Gastroesophageal sphincter (tissue), 3 donors: Measurements from ENCODE around the gene NAXE.

Source experiments
- CTCF ChIP-seq, 4 experiments: fragments of 200-600 bp in 2 of 4; fragments of 450-650 bp in 2 of 4; sonication (generic) in 1 of 4; IDR thresholded peaks; one replicate each; pipeline ENCODE4 v1.5.1; 2017 to 2019; ENCODE audit warnings: antibody characterized with exemption in 4 of 4, mild to moderate bottlenecking in 2 of 4, moderate library complexity in 2 of 4
- EP300 ChIP-seq: sonication (generic); formaldehyde crosslinking; IDR thresholded peaks from one replicate; pipeline ENCODE4 v1.6.1; 2017; ENCODE audit warnings: antibody characterized with exemption, mild to moderate bottlenecking
- POLR2A ChIP-seq, 2 donors: fragments of 450-650 bp; IDR thresholded peaks; one replicate each; pipeline ENCODE4 v1.6.1; 2017; ENCODE audit warnings: antibody characterized with exemption in 2 of 2, mild to moderate bottlenecking in 2 of 2, moderate library complexity in 1 of 2
- POLR2AphosphoS5 ChIP-seq: sonication (generic); formaldehyde crosslinking; IDR thresholded peaks from one replicate; pipeline ENCODE4 v1.6.1; 2017; ENCODE audit warnings: antibody characterized with exemption

DNA sequence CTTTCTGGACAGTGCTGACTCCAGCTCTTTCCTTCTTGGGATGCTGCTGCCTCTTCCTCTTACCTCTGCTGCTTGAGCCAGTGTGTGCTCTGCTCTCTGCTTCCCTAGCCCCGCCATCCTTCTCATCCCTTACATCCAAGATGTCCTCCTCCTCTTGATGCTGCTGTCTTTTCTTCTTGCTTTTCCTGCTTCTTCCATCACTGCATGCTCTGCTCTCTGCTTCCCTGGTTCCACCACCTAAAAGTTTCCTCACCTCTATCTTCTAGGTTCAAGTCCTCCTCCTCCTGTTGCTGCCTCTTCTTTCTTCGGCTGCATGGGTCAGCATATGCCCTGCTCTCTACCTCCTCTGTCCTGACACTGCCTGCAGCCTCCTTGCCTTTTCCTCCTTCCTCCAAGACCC, 3.4 kb downstream of the NAXE start:
- no peak for TF ChIP-seq POLR2A (IDR thresholded peaks at IDR 0.05)
- no peak for TF ChIP-seq EP300
- no peak for TF ChIP-seq POLR2AphosphoS5
- TF ChIP-seq CTCF (IDR thresholded peaks at IDR 0.05) = no peak
